OCI-M2 (cell line): ENCODE measurements around the gene MAFF.

ENCODE experiments used
- DNase-seq: peaks from one replicate; lab custom pipeline; 2025; ENCODE audit not compliant: unreplicated experiment; lab: John Stamatoyannopoulos, UW

Gene MAFF

GRCh38 chr22:38203090-38203810 lies 1.5 kb downstream of the MAFF start:
- DNase-seq = no peak

DNA sequence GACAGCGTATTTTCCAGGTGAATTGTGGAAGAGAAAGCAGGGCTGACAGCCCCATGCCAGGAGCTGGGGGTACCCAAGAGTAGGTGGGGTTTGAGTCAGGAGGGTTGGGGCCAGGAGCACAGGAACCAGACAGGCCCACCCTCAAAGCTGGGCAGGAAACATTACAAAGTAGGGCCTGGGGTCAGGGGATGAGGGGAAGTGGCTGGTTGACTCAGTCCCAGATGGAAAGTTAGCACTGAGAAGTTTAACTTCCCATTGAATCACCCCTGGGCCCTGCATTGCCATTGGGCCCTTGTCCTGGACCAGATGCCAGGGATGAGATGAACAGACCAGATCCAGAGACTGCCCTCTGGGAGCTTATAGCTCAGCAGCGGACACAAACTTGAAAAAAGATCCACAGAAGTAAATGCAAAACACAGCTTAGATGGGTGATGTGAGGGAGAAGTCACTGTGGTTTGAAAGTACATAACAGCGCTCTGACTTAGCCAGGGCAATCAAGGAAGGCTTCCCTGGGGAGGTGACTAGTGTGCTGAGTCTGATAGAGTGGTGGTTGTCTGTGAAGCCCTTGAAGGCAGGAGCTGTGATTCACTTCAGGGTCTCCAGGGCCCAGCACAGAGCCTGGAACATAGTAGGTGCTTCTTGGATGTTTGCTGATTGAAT lies 2.2 kb downstream of the MAFF start:
- no peak for DNase-seq

DNA sequence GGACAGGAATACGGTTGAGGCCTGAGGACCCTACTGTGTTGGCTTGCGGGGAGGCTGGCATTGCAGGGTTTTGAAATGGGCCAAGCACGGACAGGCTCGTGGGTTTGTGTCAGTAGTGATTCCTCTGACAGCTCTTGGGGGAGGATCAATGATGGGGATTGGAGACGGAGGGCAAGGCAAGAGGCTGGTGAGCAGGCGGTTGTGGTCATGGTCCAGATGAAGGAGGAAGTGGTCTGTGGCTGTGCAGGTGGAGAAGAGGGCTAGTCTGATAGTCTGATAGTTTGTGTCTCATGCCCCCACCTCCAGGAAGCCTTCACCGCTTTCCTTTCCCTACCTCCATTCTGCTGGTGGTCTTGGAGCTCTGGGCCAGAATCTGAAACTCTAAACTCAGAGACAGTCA lies 3.0 kb downstream of the MAFF start:
- DNase-seq = no peak

DNA sequence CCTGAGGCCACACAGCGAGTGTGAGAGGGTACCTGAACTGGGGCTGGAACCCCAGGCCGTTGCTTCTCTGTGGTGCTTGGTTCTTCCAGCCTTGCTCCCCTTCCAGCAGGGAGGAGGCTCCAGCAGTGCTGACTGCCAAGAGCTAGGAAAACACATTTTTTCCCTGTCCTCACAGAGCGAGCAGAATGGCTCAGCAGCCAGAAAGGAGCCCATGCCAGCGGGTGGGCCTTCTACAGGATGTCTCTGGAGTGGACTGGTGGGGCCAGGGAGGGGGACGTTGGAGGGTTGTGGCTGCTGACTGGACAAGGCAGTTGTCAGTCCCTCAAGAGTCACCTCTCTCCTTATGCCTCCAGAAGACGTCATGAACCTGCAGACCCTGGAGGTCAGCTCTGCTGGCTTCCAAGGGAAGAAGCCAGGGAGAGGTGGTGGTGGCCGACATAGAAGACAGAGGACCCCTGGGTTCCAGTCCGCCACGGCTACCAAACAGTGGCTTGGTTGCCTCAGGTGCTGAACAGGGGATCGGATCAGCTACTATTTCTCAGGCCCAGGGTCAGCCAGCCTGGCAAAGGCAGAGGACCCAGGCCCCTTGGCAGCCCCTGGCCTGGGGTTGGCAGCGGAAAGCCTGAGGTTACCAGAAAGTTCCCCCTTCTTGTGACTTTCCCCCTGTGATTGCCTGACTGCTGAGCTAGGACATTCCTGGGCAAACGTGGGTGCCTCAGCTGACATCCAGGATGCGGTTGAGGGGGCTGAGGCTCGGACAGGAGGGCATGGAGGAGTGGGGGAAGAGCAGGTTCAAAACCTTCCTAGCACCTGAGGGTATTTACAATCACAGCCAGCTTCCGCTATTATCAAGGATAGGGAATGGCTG lies 3.7 kb downstream of the MAFF start:
- DNase-seq = no peak

- no peak for DNase-seq
These were observed 6.2 kb downstream of the MAFF start for GRCh38 chr22:38207898-38208432.

DNA sequence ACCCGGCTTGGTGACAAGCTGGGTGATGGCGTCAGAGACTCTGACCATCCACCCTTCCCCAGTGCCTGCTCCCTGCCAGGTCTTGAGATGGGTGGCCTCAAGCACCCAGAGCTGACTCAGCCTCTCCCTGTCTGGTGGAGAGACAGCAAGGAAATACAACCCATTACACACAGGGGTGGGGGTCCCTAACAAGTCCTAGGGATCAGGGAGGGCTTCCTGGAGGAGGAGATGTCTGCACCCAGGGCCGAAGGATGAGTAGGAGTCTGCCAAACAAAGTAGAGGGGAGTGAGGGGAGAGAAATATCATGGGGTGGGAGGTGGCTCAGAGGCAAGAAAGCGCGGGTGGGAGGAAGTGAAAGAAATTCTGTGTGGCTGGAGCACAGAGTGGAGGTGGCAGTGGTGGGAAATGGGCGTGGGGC lies 6.8 kb downstream of the MAFF start:
- DNase-seq = no peak

DNA sequence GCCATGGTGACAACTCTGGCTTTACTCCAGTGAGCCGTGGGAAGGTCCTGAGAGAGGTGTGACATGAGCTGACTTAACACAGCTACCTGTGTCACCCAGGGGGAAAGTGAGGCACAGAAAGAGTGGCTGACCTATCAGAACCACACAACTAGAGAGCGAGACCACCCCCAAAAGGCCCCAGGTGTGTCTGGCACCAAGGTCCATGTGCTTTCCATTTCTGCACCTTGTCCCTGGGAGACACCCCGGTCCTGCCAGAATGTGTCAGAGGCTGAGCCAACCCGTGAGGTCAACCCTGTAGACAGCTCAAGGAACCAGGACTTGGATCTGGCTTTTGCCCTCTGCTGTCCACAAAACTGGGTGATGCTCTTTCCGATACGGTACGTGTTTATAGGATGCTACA lies 9.8 kb downstream of the MAFF start:
- no peak for DNase-seq

- no peak for DNase-seq
These were observed 10.6 kb downstream of the MAFF start for GRCh38 chr22:38212442-38212841.

DNA sequence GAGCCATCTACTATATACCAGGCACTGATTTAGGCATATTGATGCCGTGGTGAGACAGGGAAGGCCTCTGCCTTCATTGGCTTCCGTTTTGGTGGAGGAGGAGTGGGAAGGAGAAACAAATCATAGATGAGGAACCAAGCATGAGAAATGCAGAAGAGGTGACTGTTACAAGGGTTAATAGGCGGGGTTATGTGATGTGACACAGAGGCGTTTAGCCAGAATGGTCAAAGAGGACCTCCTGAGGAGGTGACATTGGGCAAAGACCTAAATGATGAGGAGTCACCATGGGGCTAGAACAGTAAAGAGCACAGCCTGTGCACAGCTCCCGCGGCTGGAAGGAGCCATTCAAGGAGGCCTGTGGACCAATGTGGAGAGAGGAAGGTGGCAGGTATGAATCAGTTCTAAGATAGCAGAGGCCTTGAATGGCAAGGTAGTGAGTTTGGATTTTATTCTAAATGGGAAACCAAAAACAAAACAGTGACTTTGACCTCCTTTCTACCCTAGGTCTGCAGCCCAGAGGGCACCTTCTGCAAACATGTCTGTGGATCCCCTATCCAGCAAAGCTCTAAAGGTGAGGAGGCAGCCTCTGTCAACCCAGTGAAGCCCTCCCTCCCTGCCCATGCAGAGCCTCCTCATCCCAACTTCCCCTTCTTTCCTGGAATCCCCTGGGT lies 11.7 kb downstream of the MAFF start:
- no peak for DNase-seq

- DNase-seq = no peak
These were observed 12.2 kb downstream of the MAFF start for GRCh38 chr22:38213990-38214301.

GRCh38 chr22:38214302-38215056 lies 12.7 kb downstream of the MAFF start:
- DNase-seq = no peak

DNA sequence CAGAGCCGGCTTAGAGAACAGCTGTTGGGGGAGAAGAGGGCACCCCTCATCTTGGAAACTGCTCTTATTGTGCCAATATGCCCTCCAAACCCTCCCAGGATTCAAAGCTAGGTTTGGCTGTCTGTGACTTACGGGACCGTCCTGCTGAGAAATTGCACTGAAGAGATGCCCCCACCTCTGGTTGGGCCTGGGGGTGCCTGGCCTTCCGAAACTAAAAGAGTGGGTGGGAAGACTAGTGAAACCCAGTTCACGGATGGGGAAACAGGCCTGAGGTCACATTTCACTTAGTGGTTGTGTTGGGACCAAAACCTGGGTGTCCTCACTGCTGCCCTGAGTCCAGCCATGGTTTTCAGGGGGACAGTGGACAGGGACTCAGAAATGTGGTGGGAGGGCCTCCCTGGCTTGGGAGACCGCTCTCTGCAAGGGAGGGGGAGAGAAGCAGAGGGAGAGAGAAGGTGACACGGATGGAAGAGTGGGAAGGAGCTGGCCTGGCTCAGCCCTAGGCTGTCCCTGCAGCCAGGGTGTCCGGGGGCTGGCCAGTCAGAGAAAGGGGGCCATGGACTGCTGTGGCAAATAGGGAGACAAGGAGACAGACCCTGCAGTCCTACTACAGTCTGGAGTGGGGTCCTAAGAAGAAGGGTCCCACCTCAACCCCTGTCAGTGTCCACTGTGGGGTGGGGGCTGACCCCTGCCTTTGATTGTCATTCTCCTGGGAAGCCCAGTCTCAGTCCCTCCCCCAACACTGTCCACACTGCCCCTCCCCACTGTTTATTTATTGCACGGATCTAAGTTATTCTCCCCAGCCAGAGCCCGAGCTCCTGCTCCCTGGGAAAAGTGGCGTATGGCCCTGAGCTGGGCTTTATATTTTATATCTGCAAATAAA lies 13.6 kb downstream of the MAFF start:
- DNase-seq = no peak

DNA sequence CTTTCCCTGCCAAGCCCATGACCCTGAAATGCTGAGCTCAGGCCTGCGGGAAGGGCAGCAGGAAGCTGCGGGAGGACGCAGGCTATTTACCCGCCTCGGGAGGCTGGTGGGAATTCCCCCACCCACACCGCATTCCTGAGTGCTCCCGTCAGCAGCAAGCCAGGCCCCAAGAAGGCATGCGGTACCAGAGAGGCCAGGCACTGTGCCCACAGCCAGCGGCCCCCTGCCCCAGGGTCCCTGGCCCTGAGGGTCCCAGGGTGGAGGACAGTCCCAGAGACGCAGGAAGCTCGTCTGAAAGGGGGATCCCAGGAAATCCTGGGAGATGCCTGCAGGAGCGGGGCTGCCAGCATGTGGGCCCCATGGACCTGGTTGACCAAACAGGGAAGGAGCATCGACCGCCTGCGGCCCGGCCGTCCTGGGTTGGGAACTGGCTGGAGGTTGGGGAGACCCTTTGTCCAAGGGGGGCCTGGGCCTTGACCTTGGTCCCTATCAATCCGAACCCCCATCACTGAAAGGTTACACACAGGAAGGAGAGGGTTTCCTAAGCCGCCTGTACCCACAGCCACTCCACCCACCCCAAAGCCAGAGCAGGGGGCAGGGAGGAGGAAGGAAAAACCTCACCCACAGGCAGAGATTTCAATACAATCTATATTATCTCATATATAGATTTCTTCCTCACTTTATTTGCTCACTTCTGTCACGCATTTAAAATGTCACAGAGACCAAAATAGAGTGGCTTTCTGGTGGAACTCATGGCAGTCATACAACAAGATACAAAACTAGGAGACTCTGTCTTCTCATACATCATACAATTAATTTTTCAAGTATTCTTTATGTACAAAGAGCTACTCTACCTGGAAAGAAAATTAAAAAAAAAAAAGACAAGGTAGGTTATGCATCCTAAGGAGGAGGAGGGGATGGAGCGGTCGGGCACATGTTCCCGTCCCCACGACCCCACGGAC lies 17.1 kb downstream of the MAFF start:
- no peak for DNase-seq

GRCh38 chr22:38219632-38220031 lies 17.8 kb downstream of the MAFF start:
- no peak for DNase-seq

DNA sequence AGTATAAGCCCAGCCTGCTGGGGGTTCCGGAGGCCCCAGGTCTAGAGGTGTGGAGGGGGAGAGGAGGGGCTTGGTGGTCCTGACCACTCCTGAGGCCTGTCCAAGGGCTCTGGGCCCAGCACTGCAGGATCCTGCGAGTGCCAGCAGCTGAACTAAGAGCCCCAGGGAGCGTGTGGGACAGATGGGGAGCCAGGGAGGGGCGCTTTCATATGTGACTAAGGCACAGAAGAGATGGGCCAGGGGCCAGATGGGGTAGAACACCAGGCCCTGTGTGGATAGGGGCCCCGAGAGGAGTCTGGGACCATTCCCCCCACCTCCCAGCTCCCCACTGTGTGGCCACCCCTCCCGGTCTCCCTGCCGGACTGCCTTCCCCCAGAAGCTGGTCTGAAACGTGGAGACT lies 18.4 kb downstream of the MAFF start:
- no peak for DNase-seq

- DNase-seq = no peak
These were observed 19.0 kb downstream of the MAFF start for GRCh38 chr22:38220653-38221386.

GRCh38 chr22:38221407-38221806 lies 19.6 kb downstream of the MAFF start:
- DNase-seq = no peak
